ENCODE measurements around the gene SLC2A9. TPM values are rescaled to one million over a fixed set of nuclear protein-coding genes. Genes with fewer than 3 reads are reported as not detected.

SLC2A9 gene
- total and polyA plus RNA-seq, 2 donors (not counting 3 experiments of a cell fraction or from before 2014, with no cell fraction given): 1.6 to 1.8 TPM

- CTCF ChIA-PET: interaction anchor here (1.2 kb wide), 1 partner anchor 12 kb away, joined by 3 read pairs; no protein-coding TSS in a partner anchor
- no peak overlapping the region for H2AFZ ChIP-seq (ENCODE audit: low read depth, low read length)
- no peak overlapping the region for H3K4me2 ChIP-seq (ENCODE audit: insufficient read depth, low read length)
- intact Hi-C loops (cut with micrococcal nuclease): no loop called here
- no TSS peak for BruUV-seq (replicated peaks)
- peaks cover 20% of the 10 kb centered on the region for H3K4me1 ChIP-seq (ENCODE audit: control insufficient read depth, extremely low read depth, insufficient read depth, low read length)
- H4K20me1 ChIP-seq (replicated peaks; ENCODE audit: control insufficient read depth, extremely low read depth, insufficient read depth, low read length): no peaks in the 10 kb centered on the region
- no peak overlapping the region for H3K4me3 ChIP-seq (replicated peaks in 1 of 3; ENCODE audit: insufficient read depth in 1 of 3, low read depth in 1 of 3, low read length in 3 of 3)
- no peaks in the 10 kb centered on the region for H3K27me3 ChIP-seq (ENCODE audit: control insufficient read depth in 2 of 2, insufficient read depth in 2 of 2, low read length in 2 of 2)
- POLR2A ChIA-PET: no interaction called here
- H3K27ac ChIP-seq (ENCODE audit: insufficient read depth, low read depth, low read length): no peak overlapping the region
- FAIRE-seq (no peak), DNase-seq (ENCODE audit: low read depth, low spot score) (no peak)
- dilution Hi-C loops (cut with MboI; ENCODE audit: extremely low pct_ligation_motif_present, low sequenced_read_pairs): no loop called here
- no peaks in the 10 kb centered on the region for H3K79me2 ChIP-seq (ENCODE audit: control insufficient read depth, insufficient read depth, low read length)
- no peak overlapping the region for H3K9ac ChIP-seq (replicated peaks; ENCODE audit: extremely low read depth, insufficient read depth, low read length)
- H3K9me3 ChIP-seq (replicated peaks; ENCODE audit: control insufficient read depth, insufficient read depth, low read length): no peaks in the 10 kb centered on the region
- TF ChIP-seq POLR2AphosphoS5 (IDR thresholded peaks at IDR 0.05; ENCODE audit: insufficient read depth, low read depth, low read length): no peak
- no peak for TF ChIP-seq EZH2 (IDR thresholded peaks at IDR 0.05; ENCODE audit: borderline replicate concordance, low read depth, low read length, severe bottlenecking)
- no peak for TF ChIP-seq FOS (IDR thresholded peaks at IDR 0.05; ENCODE audit: borderline replicate concordance, insufficient read depth, low read length)
- TF ChIP-seq CTCF (IDR thresholded peaks at IDR 0.05; ENCODE audit: extremely low read depth in 1 of 2, insufficient read depth in 1 of 2, low read depth in 1 of 2, low read length in 2 of 2): no peak
- TF ChIP-seq MYC (IDR thresholded peaks at IDR 0.05; ENCODE audit: low read depth, low read length): no peak
- TF ChIP-seq, protein P1, sequence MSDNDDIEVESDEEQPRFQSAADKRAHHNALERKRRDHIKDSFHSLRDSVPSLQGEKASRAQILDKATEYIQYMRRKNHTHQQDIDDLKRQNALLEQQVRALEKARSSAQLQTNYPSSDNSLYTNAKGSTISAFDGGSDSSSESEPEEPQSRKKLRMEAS (IDR thresholded peaks at IDR 0.05; ENCODE audit: insufficient read depth, insufficient read length): no peak
- no peak for TF ChIP-seq GATA2 (IDR thresholded peaks at IDR 0.05; ENCODE audit: insufficient read depth, insufficient read length, low read depth, low read length)
- no peak for TF ChIP-seq JUN (IDR thresholded peaks at IDR 0.05; ENCODE audit: borderline replicate concordance, insufficient read depth, insufficient read length, low read depth)
- TF ChIP-seq POLR2A (IDR thresholded peaks at IDR 0.05; ENCODE audit: low read depth, low read length): no peak
- H3K9me1 ChIP-seq (replicated peaks; ENCODE audit: control insufficient read depth, extremely low read depth, insufficient read depth, low read length): no peaks in the 10 kb centered on the region
- H3K36me3 ChIP-seq (ENCODE audit: control insufficient read depth in 2 of 2, extremely low read depth in 1 of 2, insufficient read depth in 2 of 2, low read length in 2 of 2): no peaks in the 10 kb centered on the region
These were observed 17.6 kb downstream of the SLC2A9 start for GRCh38 chr4:10003666-10004065.
